Activated CD4-positive, alpha-beta T cell treated with anti-CD3 and anti-CD28 coated beads, Interleukin-2, amount 10 ng/mL, durations not matched to agents 24 days and 14 days (primary cell): ENCODE measurements around the gene TMEM88. TPM values are rescaled to one million over a fixed set of nuclear protein-coding genes. Genes with fewer than 3 reads are reported as not detected.

ENCODE experiments used
- DNase-seq: peaks from one replicate; pipeline ENCODE4 v3.0.0; 2022
- H3K27ac Mint-ChIP-seq: one replicate; pipeline ENCODE4 v1.8.0; 2022; ENCODE audit warnings: mild to moderate bottlenecking, mixed read lengths
- H3K27me3 Mint-ChIP-seq: one replicate; pipeline ENCODE4 v1.8.0; 2022; ENCODE audit warnings: mixed read lengths
- H3K36me3 Mint-ChIP-seq: one replicate; pipeline ENCODE4 v1.8.0; 2022; ENCODE audit warnings: low read depth, mild to moderate bottlenecking, mixed read lengths
- H3K4me1 Mint-ChIP-seq: one replicate; pipeline ENCODE4 v1.8.0; 2021; ENCODE audit warnings: mixed read lengths
- H3K4me3 Mint-ChIP-seq: one replicate; pipeline ENCODE4 v1.8.0; 2022; ENCODE audit warnings: mild to moderate bottlenecking, moderate library complexity, mixed read lengths
- H3K9me3 Mint-ChIP-seq: one replicate; pipeline ENCODE4 v1.8.0; 2021; ENCODE audit warnings: mixed read lengths
- intact Hi-C: fragments of 100-400 bp; cut with micrococcal nuclease; formaldehyde crosslinking; loops from one replicate; pipeline ENCODE4 v1.15.1; 2023
- total RNA-seq: library from RNA; stranded (reverse); gene quantifications from 2 replicates; pipeline ENCODE4 v1.2.3, GENCODE V29; 2022

The TMEM88 gene
- total RNA-seq, 1 donor from 2014 or later, result 7.1 TPM

DNA sequence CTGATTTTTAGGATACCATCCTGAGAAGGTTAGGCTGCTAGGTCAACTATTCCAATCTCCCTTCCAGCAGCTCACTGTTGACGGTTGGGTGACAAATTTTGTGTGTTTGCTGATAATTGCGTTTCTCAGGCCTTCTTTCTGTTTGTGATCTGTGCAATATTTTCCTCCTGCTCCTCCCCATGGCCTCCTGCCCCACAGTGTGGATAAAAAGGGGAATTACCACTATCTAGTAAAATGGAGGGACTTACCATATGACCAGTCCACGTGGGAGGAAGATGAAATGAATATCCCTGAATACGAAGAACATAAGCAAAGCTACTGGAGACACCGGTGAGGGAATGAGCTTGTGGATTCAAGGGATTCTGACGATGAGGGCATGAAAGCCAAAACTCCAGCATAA, 42.9 kb downstream of the TMEM88 start:
- H3K4me1 Mint-ChIP-seq, result peaks cover 18% of the 10 kb centered on the region
- no peak for DNase-seq
- H3K27me3 Mint-ChIP-seq, result no peaks in the 10 kb centered on the region
- H3K27ac Mint-ChIP-seq, result peak overlapping the region; percentile 81
- no peaks in the 10 kb centered on the region for H3K9me3 Mint-ChIP-seq
- intact Hi-C loops, result no loop called here
- H3K36me3 Mint-ChIP-seq, result peaks cover 80% of the 10 kb centered on the region
- no peak overlapping the region for H3K4me3 Mint-ChIP-seq

DNA sequence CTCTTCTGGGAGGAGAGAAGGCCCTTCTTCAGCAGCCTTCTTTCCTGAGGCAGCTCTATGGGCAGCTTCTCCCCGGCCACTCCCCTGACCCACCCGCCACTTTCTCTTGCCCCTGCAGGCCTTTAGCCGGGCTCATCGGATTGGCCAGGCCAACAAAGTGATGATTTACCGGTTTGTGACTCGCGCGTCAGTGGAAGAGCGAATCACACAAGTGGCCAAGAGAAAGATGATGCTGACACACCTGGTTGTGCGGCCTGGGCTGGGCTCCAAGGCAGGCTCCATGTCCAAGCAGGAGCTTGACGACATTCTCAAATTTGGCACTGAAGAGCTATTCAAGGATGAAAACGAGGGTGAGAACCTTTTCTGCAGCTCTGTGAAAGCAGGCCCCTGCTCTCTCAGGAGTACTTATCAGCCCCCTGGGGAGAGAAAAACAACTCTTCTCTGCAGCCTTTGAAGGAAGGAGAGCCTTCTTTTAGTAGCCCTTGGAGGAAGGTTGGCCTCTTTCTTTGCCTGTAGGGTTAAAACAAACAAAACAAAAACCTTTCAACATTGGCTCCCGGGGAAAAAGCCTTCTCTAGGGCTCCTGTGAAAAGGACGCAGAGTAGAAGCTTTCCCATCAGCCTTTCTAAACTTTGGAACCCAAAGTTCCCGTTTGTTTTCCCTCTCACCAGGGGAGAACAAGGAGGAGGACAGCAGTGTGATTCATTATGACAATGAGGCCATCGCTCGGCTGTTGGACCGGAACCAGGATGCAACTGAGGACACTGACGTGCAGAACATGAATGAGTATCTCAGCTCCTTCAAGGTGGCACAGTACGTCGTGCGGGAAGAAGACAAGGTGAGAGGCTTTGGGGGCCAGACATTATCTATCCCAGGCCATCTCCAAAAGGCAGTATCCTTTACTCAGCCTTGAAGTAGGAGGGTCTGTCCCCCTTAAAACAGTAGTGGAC, 48.6 kb downstream of the TMEM88 start:
- Mint-ChIP-seq H3K27me3 (no peaks in the 10 kb centered on the region), H3K4me3 (no peak overlapping the region), H3K36me3 (peaks cover 84% of the 10 kb centered on the region), H3K27ac (no peak overlapping the region), H3K4me1 (peaks cover 2% of the 10 kb centered on the region), H3K9me3 (no peaks in the 10 kb centered on the region)
- intact Hi-C loops, result no loop called here
- no peak for DNase-seq

Other genes starting within 250 kb of the TMEM88 start
- 62.6 and 64.4 TPM in 2 replicates for gene FXR2, start 240.2 kb upstream of the TMEM88 start, total RNA-seq
- gene SAT2, start 227.2 kb upstream of the TMEM88 start, total RNA-seq, result 16.5 and 17.7 TPM in 2 replicates
- not detected in 2 replicates for gene SHBG, start 224.9 kb upstream of the TMEM88 start, total RNA-seq
- gene ATP1B2, start 204.1 kb upstream of the TMEM88 start, total RNA-seq, result 0.14 and 0.37 TPM in 2 replicates
- gene TP53, start 167.6 kb upstream of the TMEM88 start, total RNA-seq, result 177 and 178 TPM in 2 replicates
- 33.8 and 35.0 TPM in 2 replicates for gene WRAP53, start 166.6 kb upstream of the TMEM88 start, total RNA-seq
- gene EFNB3, start 149.9 kb upstream of the TMEM88 start, total RNA-seq, result 0.05 TPM in 1 of 2 replicates, not detected in the other
- not detected in 2 replicates for gene DNAH2, start 137.3 kb upstream of the TMEM88 start, total RNA-seq
- 121 and 128 TPM in 2 replicates for gene KDM6B, start 20.8 kb upstream of the TMEM88 start, total RNA-seq
- 45.2 and 47.5 TPM in 2 replicates for gene NAA38, start 2.5 kb downstream of the TMEM88 start, total RNA-seq
- 12.7 and 14.0 TPM in 2 replicates for gene CYB5D1, start 2.9 kb downstream of the TMEM88 start, total RNA-seq
- gene CHD3, start 33.7 kb downstream of the TMEM88 start, total RNA-seq, result 152 and 158 TPM in 2 replicates
- gene RNF227, start 61.2 kb downstream of the TMEM88 start, total RNA-seq, result 6.2 and 6.5 TPM in 2 replicates
- gene KCNAB3, start 74.8 kb downstream of the TMEM88 start, total RNA-seq, result 9.7 and 12.8 TPM in 2 replicates
- 150 and 159 TPM in 2 replicates for gene TRAPPC1, start 76.9 kb downstream of the TMEM88 start, total RNA-seq
- gene CNTROB, start 77.1 kb downstream of the TMEM88 start, total RNA-seq, result 52.4 and 54.5 TPM in 2 replicates
- not detected in 2 replicates for gene GUCY2D, start 147.5 kb downstream of the TMEM88 start, total RNA-seq
- not detected in 2 replicates for gene ALOX15B, start 184.0 kb downstream of the TMEM88 start, total RNA-seq
- gene ALOX12B, start 232.7 kb downstream of the TMEM88 start, total RNA-seq, result 0.77 and 0.88 TPM in 2 replicates